Inflammatory macrophage treated with lipopolysaccharide for 4 hours (primary cell): ENCODE results near the gene C12orf57.

Experiments
- DNase-seq: peaks from one replicate; pipeline ENCODE4 v3.0.0-alpha.2; 2020

C12orf57 gene

GRCh38 chr12:6919588-6919987 is 24.2 kb upstream of the C12orf57 start:
- no peak for DNase-seq

GRCh38 chr12:6921539-6921938 is 22.3 kb upstream of the C12orf57 start:
- DNase-seq = no peak

- DNase-seq = peak; percentile 57
Observed at GRCh38 chr12:6921996-6922946, 21.6 kb upstream of the C12orf57 start.

- no peak for DNase-seq
Observed at GRCh38 chr12:6923003-6923732, 20.7 kb upstream of the C12orf57 start.

GRCh38 chr12:6923851-6924250 is 20.0 kb upstream of the C12orf57 start:
- no peak for DNase-seq

- DNase-seq = no peak
Observed at GRCh38 chr12:6925239-6925539, 18.6 kb upstream of the C12orf57 start.

GRCh38 chr12:6925540-6926279 is 18.1 kb upstream of the C12orf57 start:
- DNase-seq = no peak

GRCh38 chr12:6927379-6928021 is 16.3 kb upstream of the C12orf57 start, which contains the start of gene ATN1:
Gene ATN1 (plus strand): TSS chr12:6927959. CDS start chr12:6934002, 6,043 bp downstream.
- DNase-seq = peak; percentile 44

- no peak for DNase-seq
Observed at GRCh38 chr12:6928022-6928702, 15.7 kb upstream of the C12orf57 start.

- DNase-seq = no peak
Observed at GRCh38 chr12:6928703-6929407, 15.0 kb upstream of the C12orf57 start.

- peak; percentile 36 for DNase-seq
Observed at GRCh38 chr12:6929466-6930452, 14.1 kb upstream of the C12orf57 start.

- DNase-seq = no peak
Observed at GRCh38 chr12:6932766-6933165, 11.1 kb upstream of the C12orf57 start.

GRCh38 chr12:6934110-6934509 is 9.7 kb upstream of the C12orf57 start:
- DNase-seq = no peak

- peak; percentile 76 for DNase-seq
Observed at GRCh38 chr12:6935371-6936193, 8.2 kb upstream of the C12orf57 start.

GRCh38 chr12:6936194-6936635 is 7.6 kb upstream of the C12orf57 start:
- no peak for DNase-seq

GRCh38 chr12:6936636-6937480 is 7.0 kb upstream of the C12orf57 start:
- no peak for DNase-seq

GRCh38 chr12:6937481-6938352 is 6.1 kb upstream of the C12orf57 start:
- peak; percentile 92 for DNase-seq
